ENCODE results near the gene SPRY4.

DNA sequence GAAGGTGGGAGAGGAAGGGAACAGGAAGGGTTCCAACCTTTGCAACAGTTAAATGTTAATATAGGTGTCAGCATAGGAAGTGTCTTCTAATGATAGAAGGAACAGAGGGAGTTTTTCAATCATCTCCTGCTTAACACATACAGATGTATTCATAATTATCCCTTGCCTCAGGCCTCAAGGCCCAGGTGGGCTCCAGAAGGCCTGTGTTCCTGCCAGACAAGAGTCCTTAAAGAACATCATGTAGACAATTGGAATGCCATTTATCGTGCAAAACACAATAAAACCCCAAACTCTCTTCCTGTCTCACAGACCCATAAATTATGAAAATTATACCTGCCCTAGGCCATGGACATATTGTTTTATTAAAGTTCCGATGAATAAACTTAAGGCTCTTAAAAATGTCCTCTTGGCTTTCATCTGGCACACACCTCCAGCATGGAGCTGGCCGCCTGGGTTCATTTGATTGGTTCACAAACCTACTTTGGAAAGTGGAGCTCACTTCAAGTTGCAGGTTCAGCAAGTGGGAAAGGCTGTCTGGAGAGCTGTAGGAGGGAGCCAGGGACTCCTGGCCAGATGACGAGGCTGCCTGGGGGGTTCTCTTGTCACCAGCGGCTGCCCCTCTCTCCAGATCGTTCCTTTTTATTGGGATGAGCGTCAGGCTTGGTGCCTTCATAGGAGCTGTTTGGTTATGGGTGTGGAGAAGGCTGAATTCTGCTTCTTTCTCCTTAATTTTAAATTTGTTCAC, 17.5 kb downstream of the SPRY4 start:
- TF ChIP-seq, protein P1, sequence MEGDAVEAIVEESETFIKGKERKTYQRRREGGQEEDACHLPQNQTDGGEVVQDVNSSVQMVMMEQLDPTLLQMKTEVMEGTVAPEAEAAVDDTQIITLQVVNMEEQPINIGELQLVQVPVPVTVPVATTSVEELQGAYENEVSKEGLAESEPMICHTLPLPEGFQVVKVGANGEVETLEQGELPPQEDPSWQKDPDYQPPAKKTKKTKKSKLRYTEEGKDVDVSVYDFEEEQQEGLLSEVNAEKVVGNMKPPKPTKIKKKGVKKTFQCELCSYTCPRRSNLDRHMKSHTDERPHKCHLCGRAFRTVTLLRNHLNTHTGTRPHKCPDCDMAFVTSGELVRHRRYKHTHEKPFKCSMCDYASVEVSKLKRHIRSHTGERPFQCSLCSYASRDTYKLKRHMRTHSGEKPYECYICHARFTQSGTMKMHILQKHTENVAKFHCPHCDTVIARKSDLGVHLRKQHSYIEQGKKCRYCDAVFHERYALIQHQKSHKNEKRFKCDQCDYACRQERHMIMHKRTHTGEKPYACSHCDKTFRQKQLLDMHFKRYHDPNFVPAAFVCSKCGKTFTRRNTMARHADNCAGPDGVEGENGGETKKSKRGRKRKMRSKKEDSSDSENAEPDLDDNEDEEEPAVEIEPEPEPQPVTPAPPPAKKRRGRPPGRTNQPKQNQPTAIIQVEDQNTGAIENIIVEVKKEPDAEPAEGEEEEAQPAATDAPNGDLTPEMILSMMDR (IDR thresholded peaks at IDR 0.05), result no peak
- TF ChIP-seq EP300 (IDR thresholded peaks at IDR 0.05) (no peak), POLR2AphosphoS5 (IDR thresholded peaks at IDR 0.05) (no peak)

Measured in upper lobe of left lung (tissue), 4 donors.